ENCODE results near the gene BCAP29. TPM values are rescaled to one million over a fixed set of nuclear protein-coding genes. Genes with fewer than 3 reads are reported as not detected.

The BCAP29 gene
- total and polyA plus RNA-seq, 2 of the 8 experiments (the other 6 are each of a cell fraction or from before 2014, with no cell fraction given) = 6.8 to 18.1 TPM

DNA sequence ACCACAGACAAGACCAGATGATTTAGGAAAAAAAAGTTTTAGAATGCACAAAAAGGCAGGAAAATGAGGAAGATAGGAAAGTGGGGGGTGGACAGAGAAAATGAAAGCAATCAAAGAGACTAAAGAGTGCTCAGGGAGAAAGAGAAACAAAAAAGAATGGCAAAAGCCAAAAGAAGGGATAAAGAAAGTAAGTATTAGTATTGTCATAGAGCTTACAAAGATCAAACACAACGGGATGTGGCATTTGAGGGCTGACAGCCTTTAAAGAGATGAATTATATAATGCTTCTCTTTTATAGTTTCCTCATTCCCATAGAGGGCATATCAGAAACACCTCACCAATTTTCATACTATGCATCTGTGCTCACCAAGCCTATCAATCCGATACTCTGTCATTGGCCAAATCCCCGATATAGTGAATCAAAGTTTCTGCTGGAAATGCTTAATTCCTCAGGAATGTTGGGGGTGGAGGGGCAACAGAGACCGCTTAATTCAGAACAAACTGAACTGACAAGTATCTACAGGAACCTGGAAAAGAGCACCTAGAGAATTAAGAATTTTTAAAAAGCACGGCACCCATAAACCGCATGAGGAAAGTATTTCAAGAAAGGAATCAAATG lies 19.0 kb upstream of the BCAP29 start:
- H3K56ac ChIP-seq (replicated peaks; ENCODE audit: insufficient read length, low read depth, low read length) = no peak overlapping the region

More for the DNA sequence above, 19.0 kb upstream of the BCAP29 start:
- Histone ChIP-seq H3K9me3 (ENCODE audit: insufficient read depth in 2 of 2, low read depth in 1 of 2, low read length in 1 of 2) (no peaks in the 10 kb centered on the region), H3K14ac (ENCODE audit: insufficient read length) (no peak overlapping the region), H3K9ac (replicated peaks in 1 of 4; ENCODE audit: extremely low read depth in 1 of 4, low read depth in 3 of 4, low read length in 3 of 4) (no peak overlapping the region), H3K27ac (ENCODE audit: low read depth, low read length) (no peak overlapping the region), H2BK20ac (ENCODE audit: low read length) (no peak overlapping the region), H4K5ac (ENCODE audit: insufficient read length, low read depth, low read length) (no peak overlapping the region), H3K27me3 (replicated peaks in 1 of 4; ENCODE audit: control insufficient read depth in 3 of 4, extremely low read depth in 1 of 4, insufficient read depth in 3 of 4, low read length in 3 of 4) (no peaks in the 10 kb centered on the region), H3K4me3 (ENCODE audit: extremely low read depth in 1 of 4, insufficient read depth in 2 of 4, low read depth in 3 of 4, low read length in 4 of 4) (no peak overlapping the region), H2BK12ac (ENCODE audit: low read depth, low read length) (no peak overlapping the region), H2AK5ac (ENCODE audit: low read depth, low read length) (no peak overlapping the region), H4K20me1 (replicated peaks in 1 of 2; ENCODE audit: control insufficient read depth in 1 of 2, insufficient read depth in 2 of 2, low read length in 2 of 2) (peaks cover 0 to 3% of the 10 kb centered on the region in 2 experiments), H2BK5ac (ENCODE audit: low read depth, low read length) (no peak overlapping the region), H2BK15ac (ENCODE audit: low read length) (no peak overlapping the region), H3K4me2 (ENCODE audit: insufficient read depth in 1 of 2, low read depth in 2 of 2, low read length in 2 of 2) (no peak overlapping the region), H3K36me3 (ENCODE audit: control insufficient read depth in 2 of 4, insufficient read depth in 4 of 4, low read length in 3 of 4) (peaks cover 0 to 15% (median 0%) of the 10 kb centered on the region in 4 experiments; a peak in 2 of 8 replicates), H3K4me1 (replicated peaks in 1 of 4; ENCODE audit: control insufficient read depth in 3 of 4, insufficient read depth in 4 of 4, low read length in 3 of 4) (peaks cover 0 to 3% (median 0%) of the 10 kb centered on the region in 4 experiments; a peak in 2 of 7 replicates), H2BK120ac (replicated peaks; ENCODE audit: low read depth, low read length) (no peak overlapping the region), H3K23ac (ENCODE audit: insufficient read length) (no peak overlapping the region), H3K18ac (ENCODE audit: extremely low read depth, low read length) (no peak overlapping the region), H3K23me2 (ENCODE audit: low read depth, low read length) (peaks cover 3% of the 10 kb centered on the region; the same call in 1 of the 2 replicates), H3K79me1 (ENCODE audit: low read depth, low read length) (peaks cover 3% of the 10 kb centered on the region; the same call in 1 of the 2 replicates), H4K8ac (ENCODE audit: extremely low read depth, insufficient read depth, low read length) (no peak overlapping the region), H3K79me2 (ENCODE audit: control insufficient read depth in 1 of 2, insufficient read depth in 2 of 2, low read length in 2 of 2) (peaks cover 0 to 58% of the 10 kb centered on the region in 2 experiments; a peak in 3 of 4 replicates), H2AFZ (ENCODE audit: low read length) (no peak overlapping the region), H4K91ac (replicated peaks; ENCODE audit: insufficient read length, low read length) (no peak overlapping the region), H3K4ac (replicated peaks; ENCODE audit: insufficient read length, low read depth, low read length) (no peak overlapping the region)
- WGBS, 2 experiments (ENCODE audit: extremely low coverage in 1 of 2, insufficient coverage in 1 of 2, insufficient read length in 1 of 2, insufficient replicate concordance in 2 of 2, low coverage in 1 of 2, low lambda C conversion rate in 2 of 2, missing lambda C conversion rate in 1 of 2) = 82% methylated on average over 6 of the region's 6 CpGs; no CpG with 5 or more reads in 1 of the 2 experiments
- FAIRE-seq (no peak), DNase-seq (ENCODE audit: low read depth in 1 of 2, low spot score in 2 of 2) (no peak)
- POLR2A ChIA-PET (ENCODE audit: partially characterized antibody) = no interaction called here
- TF ChIP-seq SIRT6 (IDR thresholded peaks at IDR 0.05; ENCODE audit: low read length) = no peak
- CTCF ChIA-PET (ENCODE audit: partially characterized antibody) = no interaction called here

All from H1 (cell line).